Right atrium auricular region (tissue), 2 donors: ENCODE measurements around the gene CLEC2A. TPM values are rescaled to one million over a fixed set of nuclear protein-coding genes. Genes with fewer than 3 reads are reported as not detected.

Experiments
- DNase-seq: peaks from one replicate; pipeline ENCODE4 v3.0.0-alpha.2; 2019; ENCODE audit warnings: low spot score
- H3K27ac ChIP-seq, 2 donors: fragments of 200-600 bp; sonication (generic); 1 replicate in 1 of 2; 2 replicates in 1 of 2; pipeline ENCODE4 v1.5.1; 2016 to 2019
- H3K27me3 ChIP-seq, 2 donors: fragments of 200-600 bp; sonication (generic); one replicate each; pipeline versions ENCODE4 v1.5.1 to v1.6.0; 2017 to 2019
- H3K36me3 ChIP-seq: fragments of 200-600 bp; sonication (generic); one replicate; pipeline ENCODE4 v1.5.1; 2016
- H3K4me1 ChIP-seq, 2 donors: fragments of 200-600 bp; sonication (generic); one replicate each; pipeline versions ENCODE4 v1.5.1 to v1.6.0; 2017 to 2019
- H3K4me3 ChIP-seq, 2 donors: fragments of 200-600 bp; sonication (generic); 1 replicate in 1 of 2; 2 replicates in 1 of 2; pipeline ENCODE4 v1.5.1; 2017 to 2019; ENCODE audit warnings: mild to moderate bottlenecking in 1 of 2, moderate library complexity in 1 of 2
- H3K9me3 ChIP-seq, 2 donors: fragments of 200-600 bp; sonication (generic); one replicate each; pipeline ENCODE4 v1.5.1; 2019
- CTCF ChIP-seq, 2 donors: fragments of 200-600 bp; sonication (generic); IDR thresholded peaks; one replicate each; pipeline ENCODE4 v1.5.1; 2019; ENCODE audit warnings: antibody characterized with exemption in 2 of 2
- total RNA-seq, 2 donors: library from RNA; depleted of rRNA; stranded (reverse); fragments of >200 nt; gene quantifications; one replicate each; pipeline ENCODE4 v1.1.0, GENCODE V29; 2016

CLEC2A gene
- total RNA-seq, 2 donors from 2014 or later: not detected

GRCh38 chr12:9941838-9942237 lies 9.7 kb upstream of the CLEC2A start:
- no peaks in the 10 kb centered on the region for H3K27me3 ChIP-seq
- no peaks in the 10 kb centered on the region for H3K36me3 ChIP-seq
- DNase-seq: no peak
- no peak for TF ChIP-seq CTCF (IDR thresholded peaks at IDR 0.05)
- no peak overlapping the region for H3K4me3 ChIP-seq
- no peaks in the 10 kb centered on the region for H3K4me1 ChIP-seq
- no peak overlapping the region for H3K27ac ChIP-seq
- no peaks in the 10 kb centered on the region for H3K9me3 ChIP-seq

- no peak for TF ChIP-seq CTCF (IDR thresholded peaks at IDR 0.05)
- no peak overlapping the region for H3K27ac ChIP-seq
- no peak for DNase-seq
- no peaks in the 10 kb centered on the region for H3K9me3 ChIP-seq
- no peak overlapping the region for H3K4me3 ChIP-seq
- no peaks in the 10 kb centered on the region for H3K4me1 ChIP-seq
- H3K36me3 ChIP-seq: no peaks in the 10 kb centered on the region
- no peaks in the 10 kb centered on the region for H3K27me3 ChIP-seq
These were observed 8.2 kb upstream of the CLEC2A start for GRCh38 chr12:9940375-9940774.

DNA sequence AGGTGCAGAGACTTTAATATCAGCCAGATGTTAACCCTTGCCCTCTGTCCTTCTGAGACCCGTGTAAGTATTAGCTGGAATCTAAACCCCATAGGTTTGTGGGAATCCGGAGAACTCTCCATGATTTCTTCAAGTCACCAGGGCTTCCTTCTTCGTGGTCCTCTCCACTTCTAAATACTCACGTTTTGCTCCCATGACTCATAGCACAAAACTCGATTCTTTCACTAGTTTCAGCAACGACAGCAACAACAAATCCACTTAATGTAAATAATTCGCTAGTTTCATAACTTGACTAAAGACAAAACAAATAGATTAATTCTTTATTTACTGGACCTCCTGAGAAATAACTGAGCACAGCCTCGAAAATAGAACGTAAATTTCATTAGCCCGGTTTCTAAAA lies 4.4 kb upstream of the CLEC2A start:
- H3K27ac ChIP-seq: no peak overlapping the region
- H3K4me1 ChIP-seq: no peaks in the 10 kb centered on the region
- DNase-seq: no peak
- H3K36me3 ChIP-seq: no peaks in the 10 kb centered on the region
- no peaks in the 10 kb centered on the region for H3K27me3 ChIP-seq
- H3K4me3 ChIP-seq: no peak overlapping the region
- H3K9me3 ChIP-seq: no peaks in the 10 kb centered on the region
- no peak for TF ChIP-seq CTCF (IDR thresholded peaks at IDR 0.05)

DNA sequence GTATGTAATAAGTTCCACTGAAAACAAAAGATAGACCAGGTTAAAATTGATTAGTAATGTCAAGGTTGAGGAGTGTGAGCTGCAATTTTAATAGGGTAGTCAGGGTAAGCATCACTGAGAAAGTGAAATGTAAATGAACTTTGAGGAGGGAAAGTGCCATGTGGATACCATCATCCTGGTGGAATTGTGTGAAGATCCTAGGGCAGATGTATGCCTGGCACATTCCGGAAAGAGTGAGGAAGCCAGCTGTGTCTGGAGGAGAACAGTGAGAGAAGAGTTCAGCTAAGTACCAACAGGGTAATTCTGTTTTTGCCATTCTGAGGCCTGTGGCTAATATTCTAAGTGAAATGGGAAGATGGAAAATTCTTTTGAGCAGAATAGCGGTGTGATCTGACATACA lies 2.9 kb upstream of the CLEC2A start:
- no peaks in the 10 kb centered on the region for H3K9me3 ChIP-seq

GRCh38 chr12:9933958-9934357 lies 1.8 kb upstream of the CLEC2A start:
- no peak for DNase-seq
- Histone ChIP-seq H3K9me3 (no peaks in the 10 kb centered on the region), H3K4me1 (no peaks in the 10 kb centered on the region), H3K27ac (no peak overlapping the region), H3K4me3 (no peak overlapping the region), H3K36me3 (no peaks in the 10 kb centered on the region), H3K27me3 (no peaks in the 10 kb centered on the region)
- TF ChIP-seq CTCF (IDR thresholded peaks at IDR 0.05): no peak

More for the DNA sequence above, 2.9 kb upstream of the CLEC2A start:
- Histone ChIP-seq H3K27ac (no peak overlapping the region), H3K36me3 (no peaks in the 10 kb centered on the region), H3K4me1 (no peaks in the 10 kb centered on the region), H3K4me3 (no peak overlapping the region), H3K27me3 (no peaks in the 10 kb centered on the region)
- no peak for TF ChIP-seq CTCF (IDR thresholded peaks at IDR 0.05)
- DNase-seq: no peak

DNA sequence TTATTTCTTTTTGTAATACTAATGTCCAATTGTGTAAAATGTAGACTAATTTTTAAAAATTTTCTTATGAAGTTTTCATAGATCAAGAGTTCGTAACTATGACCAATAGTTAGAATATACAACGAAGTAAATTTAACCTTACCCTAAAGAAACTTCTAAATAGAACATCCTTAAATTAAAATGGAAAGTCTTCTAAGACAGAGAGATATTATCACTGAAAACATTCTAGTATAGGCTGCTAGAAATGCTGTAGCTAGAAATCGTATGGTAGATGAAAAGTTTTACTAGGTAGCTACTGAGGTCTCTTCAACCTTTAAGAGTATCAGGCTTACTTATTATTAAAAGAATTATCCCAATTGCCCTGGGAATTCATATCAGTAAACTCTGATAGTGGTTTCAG lies 925 bp downstream of the CLEC2A start:
- no peak for DNase-seq
- Histone ChIP-seq H3K9me3 (no peaks in the 10 kb centered on the region), H3K4me3 (no peak overlapping the region), H3K27ac (no peak overlapping the region), H3K27me3 (no peaks in the 10 kb centered on the region), H3K36me3 (no peaks in the 10 kb centered on the region), H3K4me1 (no peaks in the 10 kb centered on the region)
- no peak for TF ChIP-seq CTCF (IDR thresholded peaks at IDR 0.05)
